Left ventricle myocardium inferior (tissue), 1 donor: Measurements from ENCODE around the gene LDHAL6B. TPM values are rescaled to one million over a fixed set of nuclear protein-coding genes. Genes with fewer than 3 reads are reported as not detected.

Source experiments
- DNase-seq: peaks from one replicate; pipeline ENCODE4 v3.0.0-alpha.2; 2020
- H3K27ac ChIP-seq: fragments of 200-600 bp; replicated peaks from 2 replicates; pipeline ENCODE4 v1.8.0; 2021
- H3K27me3 ChIP-seq: fragments of 200-600 bp; 2 replicates; pipeline ENCODE4 v1.8.0; 2021; ENCODE audit warnings: low read depth
- H3K36me3 ChIP-seq: fragments of 200-600 bp; 2 replicates; pipeline ENCODE4 v1.8.0; 2021
- H3K4me1 ChIP-seq: fragments of 200-600 bp; 2 replicates; pipeline ENCODE4 v1.8.0; 2021
- H3K4me3 ChIP-seq: fragments of 200-600 bp; 2 replicates; pipeline ENCODE4 v1.8.0; 2021; ENCODE audit warnings: mild to moderate bottlenecking, moderate library complexity
- H3K9me3 ChIP-seq: fragments of 200-600 bp; replicated peaks from 2 replicates; pipeline ENCODE4 v1.8.0; 2021
- intact Hi-C: fragments of 100-400 bp; cut with micrococcal nuclease; formaldehyde crosslinking; loops from one replicate; pipeline ENCODE4 v1.11.0; 2022
- total RNA-seq: library from RNA; stranded (reverse); fragmentation: NEBNext Ultra II Directional; extraction: Animal tissue kit (Norgen Biotek cat#: 25700); gene quantifications from one replicate; pipeline ENCODE4 v1.2.1, GENCODE V29; 2021
- TF ChIP-seq, protein P1 (sequence below): fragments of 200-600 bp; IDR thresholded peaks from 2 replicates; pipeline ENCODE4 v1.8.0; 2021; ENCODE audit warnings: antibody characterized with exemption, mild to moderate bottlenecking, borderline replicate concordance
- donor health status: DM: no; HTN: yes; CAD: no; lungs with severe emphysema.

LDHAL6B gene
- total RNA-seq, 1 donor from 2014 or later: not detected

- Histone ChIP-seq H3K4me3 (no peak overlapping the region), H3K9me3 (no peaks in the 10 kb centered on the region), H3K27me3 (no peaks in the 10 kb centered on the region), H3K27ac (no peak overlapping the region), H3K36me3 (peaks cover 47% of the 10 kb centered on the region), H3K4me1 (peaks cover 13% of the 10 kb centered on the region)
- TF ChIP-seq, protein P1, sequence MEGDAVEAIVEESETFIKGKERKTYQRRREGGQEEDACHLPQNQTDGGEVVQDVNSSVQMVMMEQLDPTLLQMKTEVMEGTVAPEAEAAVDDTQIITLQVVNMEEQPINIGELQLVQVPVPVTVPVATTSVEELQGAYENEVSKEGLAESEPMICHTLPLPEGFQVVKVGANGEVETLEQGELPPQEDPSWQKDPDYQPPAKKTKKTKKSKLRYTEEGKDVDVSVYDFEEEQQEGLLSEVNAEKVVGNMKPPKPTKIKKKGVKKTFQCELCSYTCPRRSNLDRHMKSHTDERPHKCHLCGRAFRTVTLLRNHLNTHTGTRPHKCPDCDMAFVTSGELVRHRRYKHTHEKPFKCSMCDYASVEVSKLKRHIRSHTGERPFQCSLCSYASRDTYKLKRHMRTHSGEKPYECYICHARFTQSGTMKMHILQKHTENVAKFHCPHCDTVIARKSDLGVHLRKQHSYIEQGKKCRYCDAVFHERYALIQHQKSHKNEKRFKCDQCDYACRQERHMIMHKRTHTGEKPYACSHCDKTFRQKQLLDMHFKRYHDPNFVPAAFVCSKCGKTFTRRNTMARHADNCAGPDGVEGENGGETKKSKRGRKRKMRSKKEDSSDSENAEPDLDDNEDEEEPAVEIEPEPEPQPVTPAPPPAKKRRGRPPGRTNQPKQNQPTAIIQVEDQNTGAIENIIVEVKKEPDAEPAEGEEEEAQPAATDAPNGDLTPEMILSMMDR: no peak
- DNase-seq: no peak
- intact Hi-C loops: loop anchor here (10.0 kb wide), 1 partner anchor 326 kb away; no protein-coding TSS in a partner anchor
Observed at GRCh38 chr15:59169251-59169708, 37.4 kb upstream of the LDHAL6B start.

GRCh38 chr15:59170295-59171066 is 36.2 kb upstream of the LDHAL6B start:
- intact Hi-C loops: no loop called here

GRCh38 chr15:59171067-59171397 is 35.6 kb upstream of the LDHAL6B start:
- no peaks in the 10 kb centered on the region for H3K27me3 ChIP-seq
- TF ChIP-seq, protein P1: no peak
- H3K27ac ChIP-seq: no peak overlapping the region
- intact Hi-C loops: no loop called here
- peaks cover 47% of the 10 kb centered on the region for H3K36me3 ChIP-seq
- H3K4me3 ChIP-seq: no peak overlapping the region
- DNase-seq: no peak
- no peaks in the 10 kb centered on the region for H3K9me3 ChIP-seq
- peaks cover 24% of the 10 kb centered on the region for H3K4me1 ChIP-seq

More at GRCh38 chr15:59170295-59171066, 36.2 kb upstream of the LDHAL6B start:
- DNase-seq: no peak
- H3K9me3 ChIP-seq: no peaks in the 10 kb centered on the region
- TF ChIP-seq, protein P1: no peak
- H3K4me1 ChIP-seq: peaks cover 19% of the 10 kb centered on the region
- peaks cover 47% of the 10 kb centered on the region for H3K36me3 ChIP-seq
- H3K27me3 ChIP-seq: no peaks in the 10 kb centered on the region
- H3K27ac ChIP-seq: peak overlapping the region; percentile 13
- no peak overlapping the region for H3K4me3 ChIP-seq

- no peak overlapping the region for H3K27ac ChIP-seq
- no peaks in the 10 kb centered on the region for H3K27me3 ChIP-seq
- TF ChIP-seq, protein P1: no peak
- H3K4me1 ChIP-seq: peaks cover 24% of the 10 kb centered on the region
- no peak for DNase-seq
- no peak overlapping the region for H3K4me3 ChIP-seq
- intact Hi-C loops: no loop called here
- peaks cover 44% of the 10 kb centered on the region for H3K36me3 ChIP-seq
- H3K9me3 ChIP-seq: no peaks in the 10 kb centered on the region
Observed at GRCh38 chr15:59172289-59172901, 34.2 kb upstream of the LDHAL6B start.

DNA sequence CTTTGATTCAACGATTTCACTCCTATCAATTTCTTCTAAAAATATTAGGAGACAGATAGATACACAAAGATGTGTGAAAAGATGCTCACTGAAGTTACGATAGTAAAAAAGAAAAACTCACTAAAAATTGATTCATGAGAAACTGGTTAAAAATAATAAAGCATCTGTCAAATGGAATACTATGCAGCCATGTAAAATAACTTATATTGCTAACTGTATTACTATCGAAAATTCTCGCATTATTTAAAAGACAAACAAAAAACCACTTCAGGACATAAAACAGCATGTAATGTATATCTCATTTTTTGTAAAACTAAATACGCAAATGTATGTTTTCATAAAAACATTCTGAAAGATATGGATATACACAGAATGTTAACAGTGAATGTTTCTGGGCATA is 33.4 kb upstream of the LDHAL6B start:
- Histone ChIP-seq H3K4me1 (peaks cover 24% of the 10 kb centered on the region), H3K36me3 (peaks cover 48% of the 10 kb centered on the region), H3K27ac (no peak overlapping the region), H3K27me3 (no peaks in the 10 kb centered on the region), H3K9me3 (no peaks in the 10 kb centered on the region), H3K4me3 (no peak overlapping the region)
- intact Hi-C loops: no loop called here
- TF ChIP-seq, protein P1: no peak
- no peak for DNase-seq
